GM18873 (cell line): ENCODE data around the gene CRB2.
A peak's percentile ranks its signal among the peaks of the same experiment; 100 is the strongest.
"Not testable (repeated sequence)": the region's sequence is repeated elsewhere in the genome, so short reads cannot be mapped to it uniquely, and the experiment has no call there.

Source experiments
- ATAC-seq: cut with Tn5 transposase; IDR thresholded peaks from one replicate; pipeline ENCODE4 v1.9.1; 2021; ENCODE audit warnings: mild to moderate bottlenecking, moderate library complexity, moderate number of reproducible peaks; ENCODE audit not compliant: unreplicated experiment, low FRiP score

CRB2 gene

GRCh38 chr9:123327697-123328100 lies 28.3 kb upstream of the CRB2 start:
- ATAC-seq: no peak

DNA sequence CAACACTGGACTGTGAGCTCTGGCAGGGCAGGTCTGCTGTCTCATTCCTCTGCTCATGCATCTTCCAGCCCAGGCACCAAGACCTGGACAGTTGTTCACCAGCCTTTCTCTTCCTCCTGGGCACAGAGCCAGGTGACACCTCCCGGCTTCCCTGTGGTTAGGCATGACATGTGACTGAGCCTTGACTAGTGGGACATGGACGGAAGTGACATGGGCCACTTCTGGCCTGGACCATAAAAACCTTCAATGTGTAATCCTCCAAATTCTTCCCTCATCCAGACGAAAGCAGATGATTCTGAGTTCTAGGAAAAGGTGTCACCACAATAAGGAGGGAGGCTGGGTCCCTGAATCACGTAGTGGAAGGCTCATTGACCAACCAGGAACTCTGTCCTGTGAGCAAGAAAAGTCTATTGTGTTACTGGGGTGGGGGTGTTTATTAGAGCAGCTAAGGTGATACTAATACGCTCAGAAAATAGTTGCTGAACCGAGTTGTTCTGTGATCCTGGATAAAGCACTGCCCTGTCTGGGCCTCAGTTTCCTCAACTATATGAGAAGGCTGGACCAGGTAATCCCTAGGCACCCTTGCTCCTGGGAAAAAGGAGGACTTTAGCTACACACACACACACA lies 26.6 kb upstream of the CRB2 start:
- no peak for ATAC-seq

DNA sequence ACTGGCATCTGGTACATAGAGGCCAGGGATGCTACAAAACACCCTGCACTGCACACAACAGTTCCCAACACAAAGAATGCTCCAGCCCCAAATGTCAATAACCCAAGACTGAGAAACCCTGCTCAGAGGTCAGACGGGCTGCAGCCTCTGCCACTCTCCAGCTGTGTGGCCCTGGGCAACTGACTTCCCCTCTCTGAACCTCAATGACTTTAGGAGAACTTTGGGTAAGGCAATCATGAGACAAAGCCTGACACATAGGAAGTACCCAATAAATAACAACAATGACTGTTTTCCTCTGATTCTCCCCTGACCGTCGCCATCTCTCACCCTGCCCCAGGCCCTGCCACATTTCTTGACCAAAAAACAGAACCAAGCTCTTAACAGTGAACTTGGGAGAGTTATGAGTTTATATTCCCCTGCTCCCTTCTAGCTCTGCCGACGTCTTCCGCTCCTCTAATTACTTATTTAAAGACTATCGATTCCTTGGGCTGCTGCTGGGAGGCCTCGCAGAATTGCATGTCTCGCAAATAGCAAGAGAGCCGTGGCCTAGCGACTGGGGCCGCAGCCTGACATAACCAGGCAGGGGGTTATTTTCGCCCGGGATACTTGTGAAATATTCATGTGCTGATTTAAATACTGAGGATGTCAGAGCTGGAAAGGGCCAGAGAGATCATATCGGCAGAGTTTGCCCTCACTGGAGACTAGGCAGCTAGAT lies 24.5 kb upstream of the CRB2 start:
- ATAC-seq: no peak

DNA sequence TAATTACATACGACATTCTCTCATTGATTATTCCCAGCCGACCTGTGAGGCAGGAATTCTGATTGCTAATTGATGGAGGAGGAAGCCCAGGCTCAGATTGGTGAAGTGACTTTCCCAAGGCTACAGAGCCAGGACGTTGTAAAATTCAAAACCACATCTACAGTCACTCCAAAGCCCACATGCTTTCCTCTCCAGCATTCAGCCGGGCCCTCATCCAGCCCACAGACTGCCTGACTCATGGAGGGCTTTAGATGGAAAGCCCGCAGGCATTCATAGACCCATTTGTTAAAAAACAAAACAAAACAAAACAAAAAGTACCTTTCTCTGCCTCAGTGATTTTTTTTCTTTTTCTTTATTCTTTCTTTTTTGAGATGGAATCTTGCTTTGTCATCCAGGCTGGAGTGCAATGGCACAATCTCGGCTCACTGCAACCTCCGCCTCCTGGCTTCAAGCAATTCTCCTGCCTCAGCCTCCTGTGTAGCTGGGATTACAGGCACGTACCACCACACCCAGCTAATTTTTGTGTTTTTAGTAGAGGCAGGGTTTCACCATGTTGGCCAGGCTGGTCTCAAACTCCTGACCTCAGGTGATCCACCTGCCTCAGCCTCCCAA lies 22.8 kb upstream of the CRB2 start:
- not testable (repeated sequence) for ATAC-seq

- ATAC-seq: no peak
Observed at GRCh38 chr9:123334639-123335038, 21.4 kb upstream of the CRB2 start.

DNA sequence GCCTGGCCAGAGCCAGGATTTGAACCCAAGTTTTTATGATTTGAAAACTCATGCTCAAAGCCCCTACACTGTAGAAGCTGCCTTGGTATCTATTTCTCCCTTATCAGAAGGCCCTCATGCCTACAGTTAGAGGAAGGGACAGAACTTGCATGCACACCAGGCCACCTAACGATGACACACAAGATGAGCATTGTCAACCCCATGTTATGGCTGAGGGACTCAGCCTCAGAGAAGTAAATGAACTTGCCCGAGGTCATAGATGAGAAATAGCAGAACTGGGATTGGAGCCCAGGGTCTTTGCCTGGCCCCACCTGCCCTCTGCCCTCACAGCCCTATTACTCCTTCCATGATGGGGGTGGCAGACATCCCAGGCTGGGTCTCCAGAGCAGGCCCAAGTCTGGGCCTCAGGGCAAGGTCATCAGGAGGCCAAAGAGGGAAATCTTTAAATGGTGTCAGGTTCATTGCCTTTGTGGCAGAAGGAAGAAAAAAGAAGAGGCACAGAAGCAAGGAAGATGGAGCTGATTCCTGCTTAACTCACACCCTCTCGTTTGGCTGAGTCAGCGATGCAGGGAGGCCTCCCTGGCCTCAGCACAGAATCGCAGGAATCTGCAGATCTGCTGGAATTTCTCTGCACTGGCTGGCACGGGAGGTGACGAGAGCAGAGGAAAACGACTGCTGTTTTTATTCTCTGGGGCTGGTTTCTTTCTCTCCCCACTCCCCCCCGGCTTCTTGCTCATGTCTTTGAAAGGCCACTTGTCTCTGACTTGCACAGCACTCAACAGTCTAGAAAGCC lies 20.6 kb upstream of the CRB2 start:
- ATAC-seq: no peak

- ATAC-seq: no peak
Observed at GRCh38 chr9:123335986-123336329, 20.0 kb upstream of the CRB2 start.

GRCh38 chr9:123336449-123336848 lies 19.5 kb upstream of the CRB2 start:
- ATAC-seq: no peak

DNA sequence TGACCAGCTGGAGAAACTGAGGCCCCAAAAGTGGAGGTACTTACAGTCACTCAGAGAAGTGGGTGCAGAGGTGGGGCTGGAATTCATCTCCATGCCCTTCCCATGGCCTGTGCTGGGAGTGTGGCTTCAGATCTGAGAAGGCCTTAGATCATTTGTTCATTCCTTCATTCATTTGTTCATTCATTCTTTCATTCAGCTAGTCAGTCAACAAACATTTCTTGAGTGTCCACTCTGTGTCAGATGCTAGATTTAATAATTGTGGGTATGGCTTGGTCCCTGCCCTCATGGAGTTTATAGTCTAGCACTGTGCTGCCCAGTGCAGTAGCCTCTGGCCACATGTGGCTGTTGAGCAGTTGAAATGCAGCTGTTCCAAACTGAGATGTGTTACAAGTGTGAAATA lies 19.0 kb upstream of the CRB2 start:
- no peak for ATAC-seq

DNA sequence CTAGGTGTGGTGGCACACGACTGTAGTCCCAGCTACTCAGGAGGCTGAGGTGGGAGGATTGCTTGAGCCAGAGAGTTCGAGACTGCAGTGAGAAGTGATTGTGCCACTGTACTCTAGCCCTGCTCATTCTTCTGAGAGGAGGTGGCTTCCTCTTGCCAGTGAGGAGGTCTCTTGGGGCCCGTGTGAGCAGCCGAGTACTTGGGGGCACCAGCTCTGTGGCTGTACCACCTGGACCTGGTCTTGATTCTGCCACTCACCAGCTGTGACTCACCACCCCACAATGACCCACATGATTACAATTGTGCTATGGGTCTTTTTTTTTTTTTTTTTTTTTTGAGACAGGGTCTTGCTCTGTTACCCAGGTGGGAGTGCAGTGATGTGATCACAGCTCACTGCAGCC lies 18.0 kb upstream of the CRB2 start:
- ATAC-seq: no peak

DNA sequence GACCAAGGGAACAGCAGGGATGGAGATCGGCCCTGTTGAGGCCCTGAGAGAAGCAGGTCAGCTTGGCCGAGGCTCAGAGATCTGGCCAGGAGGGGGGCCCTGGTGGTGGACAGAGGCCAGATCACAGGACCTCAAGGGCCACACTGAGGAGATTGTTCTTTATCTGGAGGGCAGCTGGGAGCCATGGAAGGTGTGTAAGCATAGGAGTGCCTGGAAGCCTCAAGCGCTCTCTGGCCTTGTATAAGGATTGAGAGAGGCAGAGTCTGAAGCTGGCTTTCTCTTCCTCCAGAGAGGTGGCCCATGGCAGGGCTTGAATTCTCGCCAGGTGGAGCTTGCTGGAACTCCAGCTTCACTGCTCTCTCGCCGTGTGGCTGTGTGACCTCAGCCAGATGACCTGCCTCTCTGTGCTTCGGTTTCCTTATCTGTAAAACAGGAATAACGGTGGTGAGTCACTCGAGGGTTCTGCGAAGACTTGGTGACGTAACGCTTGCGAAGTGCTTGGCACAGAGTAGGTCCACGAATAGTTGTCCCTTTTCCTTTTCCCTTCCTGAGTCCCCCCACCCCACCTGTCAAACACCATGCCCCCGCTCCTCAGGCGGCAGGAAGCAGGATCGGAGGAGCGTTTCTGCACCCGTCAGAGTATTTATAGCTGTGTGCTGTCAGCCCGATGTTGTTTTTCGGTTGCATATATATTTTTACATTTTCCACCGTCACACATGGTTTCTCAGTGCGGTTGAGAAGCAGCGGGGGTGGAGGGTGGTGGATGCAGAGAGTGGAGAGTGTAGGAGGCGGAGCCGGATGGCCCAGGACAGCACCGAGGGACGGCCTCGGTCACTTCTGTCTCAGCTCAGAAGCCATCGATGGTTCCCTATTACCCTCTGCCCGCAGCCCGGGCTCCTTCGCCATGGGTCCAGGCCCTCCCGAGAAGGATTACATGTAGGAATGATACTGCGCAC lies 17.0 kb upstream of the CRB2 start:
- ATAC-seq: peak; percentile 61

- peak; percentile 44 for ATAC-seq
Observed at GRCh38 chr9:123339666-123340510, 16.1 kb upstream of the CRB2 start.

DNA sequence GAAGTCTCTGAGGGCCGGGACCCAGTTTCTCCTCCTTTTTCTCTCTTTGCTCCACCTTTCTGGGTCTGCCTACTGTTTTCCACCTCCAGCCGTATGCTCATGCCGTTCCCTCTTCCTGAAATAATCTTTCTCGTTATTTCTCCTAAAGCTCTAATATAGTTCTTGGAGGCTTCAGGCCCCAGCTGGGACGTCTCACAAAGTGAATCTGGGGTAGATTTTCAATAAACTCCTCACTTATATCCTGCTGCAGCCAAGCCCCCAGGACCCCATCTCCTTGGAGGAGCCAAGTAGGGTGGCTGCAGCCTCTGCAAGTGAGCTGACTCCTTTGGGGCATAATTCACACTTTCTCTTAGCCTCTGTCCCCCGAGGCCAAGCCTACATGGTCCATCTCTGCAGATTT lies 14.2 kb upstream of the CRB2 start:
- ATAC-seq: no peak

GRCh38 chr9:123342247-123342646 lies 13.8 kb upstream of the CRB2 start:
- ATAC-seq: no peak

DNA sequence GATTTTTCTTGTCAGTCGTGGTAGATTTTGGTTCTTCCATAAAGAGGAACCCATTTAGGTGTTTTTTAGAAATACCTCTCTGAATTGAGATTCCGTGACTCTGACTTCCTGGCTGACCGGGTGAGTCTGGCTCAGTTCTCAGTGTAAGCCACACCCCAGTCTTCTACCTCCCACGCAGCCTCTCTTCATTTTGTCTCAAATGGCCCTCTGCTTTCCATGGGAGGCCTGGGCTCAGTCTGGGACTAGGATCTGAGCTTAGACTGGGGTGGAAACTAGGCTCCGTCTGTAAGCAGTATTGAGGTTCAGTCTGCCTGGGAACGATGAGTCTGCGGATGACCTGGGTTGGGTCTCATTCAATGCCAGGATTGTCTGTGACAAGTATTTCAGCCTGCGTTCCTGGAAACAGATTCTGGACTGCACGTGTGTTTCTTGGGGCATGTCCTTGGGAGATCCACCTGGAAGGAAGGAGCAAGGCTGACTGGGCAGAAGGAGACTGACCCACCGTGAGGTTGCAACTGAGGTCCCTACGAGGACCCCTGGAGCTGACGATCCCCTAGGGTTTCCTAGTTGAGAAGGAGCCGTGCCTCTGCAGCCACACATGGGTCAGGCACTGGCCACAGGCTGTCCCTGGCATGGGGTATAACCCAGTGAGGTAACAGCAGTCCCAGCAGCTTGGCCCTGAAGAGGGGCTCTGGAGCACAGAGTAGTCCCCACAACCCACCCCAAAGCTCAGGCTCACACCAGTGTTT lies 12.4 kb upstream of the CRB2 start:
- no peak for ATAC-seq

DNA sequence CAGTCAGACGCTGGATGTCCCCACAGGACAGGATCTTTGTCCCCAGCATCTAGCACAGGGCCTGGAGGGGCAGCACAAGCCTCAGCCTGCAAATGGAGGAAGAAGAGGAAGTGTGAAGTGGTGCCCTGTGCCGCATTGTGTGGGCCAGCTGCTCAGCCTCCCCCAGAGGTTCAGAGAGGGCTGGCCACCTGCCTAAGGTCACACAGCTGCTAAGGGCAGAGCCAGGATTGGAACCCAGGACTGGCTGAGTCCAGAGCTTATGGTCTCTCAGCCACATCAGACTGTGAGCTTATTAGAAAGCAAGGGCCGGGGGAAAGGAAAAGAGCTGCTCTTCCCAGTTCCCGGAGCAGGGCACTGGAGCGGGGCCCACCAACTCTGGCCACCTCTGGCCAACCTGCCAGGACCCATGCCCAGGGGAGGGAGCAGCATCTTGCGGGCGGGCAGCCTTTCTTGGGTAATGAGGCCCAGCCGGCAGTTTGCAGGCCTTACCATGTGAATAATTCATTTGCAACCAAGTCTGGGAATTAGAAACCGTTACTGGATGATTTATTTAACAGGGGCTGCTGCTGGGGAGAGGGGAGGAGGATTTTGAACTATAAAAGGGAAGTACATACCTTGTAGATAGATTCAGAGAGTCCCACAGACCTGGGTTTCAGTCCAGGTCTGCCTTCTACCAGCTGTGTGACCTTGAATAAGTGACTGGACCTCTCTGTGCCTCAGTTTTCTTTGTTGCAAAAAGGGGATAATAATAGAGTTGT lies 11.6 kb upstream of the CRB2 start:
- no peak for ATAC-seq

DNA sequence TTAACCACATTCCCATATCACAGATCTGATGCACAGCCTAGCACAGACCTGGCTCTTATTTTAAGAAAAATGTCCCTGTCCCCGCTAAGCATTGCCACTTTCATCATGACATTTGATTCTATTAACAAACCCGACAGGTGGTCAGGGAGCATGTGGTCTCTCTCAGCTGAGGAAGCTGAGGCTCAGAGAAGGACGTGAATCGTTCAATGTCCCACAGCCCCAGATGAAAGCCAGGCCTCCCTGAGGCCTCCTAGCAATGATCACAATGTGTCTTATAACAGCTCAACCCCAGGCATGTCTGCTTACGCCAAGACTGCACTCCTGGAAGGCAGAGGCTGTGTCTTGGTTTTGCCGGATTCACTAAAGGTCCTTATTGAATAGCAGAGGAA lies 10.4 kb upstream of the CRB2 start:
- ATAC-seq: no peak

GRCh38 chr9:123346026-123346425 lies 10.0 kb upstream of the CRB2 start:
- no peak for ATAC-seq
